Smooth muscle cell (in vitro differentiated cells): ENCODE measurements around the gene MKI67. TPM values are rescaled to one million over a fixed set of nuclear protein-coding genes. Genes with fewer than 3 reads are reported as not detected.

Experiments
- DNase-seq: peaks from one replicate; lab custom pipeline; 2025; ENCODE audit not compliant: unreplicated experiment; lab: John Stamatoyannopoulos, UW
- H2AFZ ChIP-seq: fragments of 200-600 bp; sonication (generic); 2 replicates; pipeline ENCODE4 v1.6.0; 2016; ENCODE audit warnings: antibody characterized with exemption, low read depth, mild to moderate bottlenecking
- H3F3A ChIP-seq: fragments of 200-600 bp; sonication (generic); 2 replicates; pipeline ENCODE4 v1.6.0; 2017; ENCODE audit warnings: antibody characterized with exemption, low read depth
- H3K27ac ChIP-seq: fragments of 200-600 bp; sonication (generic); 2 replicates; pipeline ENCODE4 v1.5.1; 2016; ENCODE audit warnings: low read depth, mild to moderate bottlenecking
- H3K27me3 ChIP-seq: fragments of 200-600 bp; sonication (generic); 2 replicates; pipeline ENCODE4 v1.6.1; 2016; ENCODE audit warnings: low read depth, mild to moderate bottlenecking
- H3K36me3 ChIP-seq: fragments of 200-600 bp; sonication (generic); 2 replicates; pipeline ENCODE4 v1.5.1; 2016; ENCODE audit warnings: low read depth
- H3K4me1 ChIP-seq: fragments of 200-600 bp; sonication (generic); 2 replicates; pipeline ENCODE4 v1.5.1; 2016; ENCODE audit warnings: low read depth
- H3K4me2 ChIP-seq: fragments of 200-600 bp; sonication (generic); 2 replicates; pipeline ENCODE4 v1.6.0; 2016; ENCODE audit warnings: mild to moderate bottlenecking
- H3K4me3 ChIP-seq: fragments of 200-600 bp; sonication (generic); 2 replicates; pipeline ENCODE4 v1.5.1; 2016; ENCODE audit warnings: mild to moderate bottlenecking
- H3K79me2 ChIP-seq: fragments of 200-600 bp; sonication (generic); 2 replicates; pipeline ENCODE4 v1.6.0; 2016; ENCODE audit warnings: low read depth, mild to moderate bottlenecking
- H3K9ac ChIP-seq: fragments of 200-600 bp; sonication (generic); 2 replicates; pipeline ENCODE4 v1.6.0; 2016; ENCODE audit warnings: low read depth
- H3K9me3 ChIP-seq: fragments of 200-600 bp; sonication (generic); replicated peaks from 2 replicates; pipeline ENCODE4 v1.5.1; 2016; ENCODE audit warnings: low read depth
- H4K20me1 ChIP-seq: fragments of 200-600 bp; sonication (generic); 2 replicates; pipeline ENCODE4 v1.6.0; 2016; ENCODE audit warnings: low read depth
- WGBS: methylation state at CpG from one replicate; pipeline ENCODE4 v1.1.7; 2016; ENCODE audit warnings: low lambda C conversion rate; 5-methylcytosine and 5-hydroxymethylcytosine counted together
- polyA plus RNA-seq: library from polyadenylated mRNA; unstranded; fragments of >200 nt; fragmentation: Nextera tagmentation; extraction: Ambion mirVana; gene quantifications from 2 replicates; pipeline ENCODE4 v1.2.1, GENCODE V29; 2016
- total RNA-seq: library from RNA; depleted of rRNA; stranded (reverse); fragments of >200 nt; gene quantifications from 2 replicates; pipeline ENCODE4 v1.2.3, GENCODE V29; 2014
- TF ChIP-seq, protein P1 (sequence below): fragments of 200-600 bp; sonication (generic); IDR thresholded peaks from 2 replicates; pipeline ENCODE4 v1.5.1; 2017; ENCODE audit warnings: borderline replicate concordance, mild to moderate bottlenecking, antibody characterized with exemption; ENCODE audit not compliant: insufficient read depth, poor library complexity, severe bottlenecking

Gene MKI67
- total and polyA plus RNA-seq, 2 experiments from 2014 or later: 7.9 to 10.8 TPM

- TF ChIP-seq, protein P1, sequence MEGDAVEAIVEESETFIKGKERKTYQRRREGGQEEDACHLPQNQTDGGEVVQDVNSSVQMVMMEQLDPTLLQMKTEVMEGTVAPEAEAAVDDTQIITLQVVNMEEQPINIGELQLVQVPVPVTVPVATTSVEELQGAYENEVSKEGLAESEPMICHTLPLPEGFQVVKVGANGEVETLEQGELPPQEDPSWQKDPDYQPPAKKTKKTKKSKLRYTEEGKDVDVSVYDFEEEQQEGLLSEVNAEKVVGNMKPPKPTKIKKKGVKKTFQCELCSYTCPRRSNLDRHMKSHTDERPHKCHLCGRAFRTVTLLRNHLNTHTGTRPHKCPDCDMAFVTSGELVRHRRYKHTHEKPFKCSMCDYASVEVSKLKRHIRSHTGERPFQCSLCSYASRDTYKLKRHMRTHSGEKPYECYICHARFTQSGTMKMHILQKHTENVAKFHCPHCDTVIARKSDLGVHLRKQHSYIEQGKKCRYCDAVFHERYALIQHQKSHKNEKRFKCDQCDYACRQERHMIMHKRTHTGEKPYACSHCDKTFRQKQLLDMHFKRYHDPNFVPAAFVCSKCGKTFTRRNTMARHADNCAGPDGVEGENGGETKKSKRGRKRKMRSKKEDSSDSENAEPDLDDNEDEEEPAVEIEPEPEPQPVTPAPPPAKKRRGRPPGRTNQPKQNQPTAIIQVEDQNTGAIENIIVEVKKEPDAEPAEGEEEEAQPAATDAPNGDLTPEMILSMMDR: no peak
- Histone ChIP-seq H3K4me1 (peaks cover 24% of the 10 kb centered on the region), H3K27ac (no peak overlapping the region), H3K27me3 (no peaks in the 10 kb centered on the region), H4K20me1 (no peaks in the 10 kb centered on the region), H3K79me2 (no peaks in the 10 kb centered on the region), H3K4me2 (no peak overlapping the region), H2AFZ (no peak overlapping the region), H3F3A (peaks cover 10% of the 10 kb centered on the region), H3K4me3 (no peak overlapping the region), H3K36me3 (no peaks in the 10 kb centered on the region), H3K9me3 (no peaks in the 10 kb centered on the region), H3K9ac (no peak overlapping the region)
- 98% methylated on average over 13 of the region's 13 CpGs for WGBS
- DNase-seq: no peak
Observed at GRCh38 chr10:128065881-128066534, 60.2 kb downstream of the MKI67 start.

- H3K36me3 ChIP-seq: no peaks in the 10 kb centered on the region
- peak overlapping the region; percentile 56 for H3K4me2 ChIP-seq
- no peak for DNase-seq
- no peak overlapping the region for H2AFZ ChIP-seq
- no peaks in the 10 kb centered on the region for H3K27me3 ChIP-seq
- no peaks in the 10 kb centered on the region for H4K20me1 ChIP-seq
- H3K4me1 ChIP-seq: peaks cover 24% of the 10 kb centered on the region
- peaks cover 10% of the 10 kb centered on the region for H3F3A ChIP-seq
- TF ChIP-seq, protein P1: no peak
- H3K4me3 ChIP-seq: no peak overlapping the region
- peak overlapping the region; percentile 92 for H3K27ac ChIP-seq
- 75% methylated on average over 17 of the region's 17 CpGs for WGBS
- no peaks in the 10 kb centered on the region for H3K9me3 ChIP-seq
- H3K79me2 ChIP-seq: no peaks in the 10 kb centered on the region
- peak overlapping the region; percentile 11 for H3K9ac ChIP-seq
Observed at GRCh38 chr10:128064970-128065580, 61.1 kb downstream of the MKI67 start.

DNA sequence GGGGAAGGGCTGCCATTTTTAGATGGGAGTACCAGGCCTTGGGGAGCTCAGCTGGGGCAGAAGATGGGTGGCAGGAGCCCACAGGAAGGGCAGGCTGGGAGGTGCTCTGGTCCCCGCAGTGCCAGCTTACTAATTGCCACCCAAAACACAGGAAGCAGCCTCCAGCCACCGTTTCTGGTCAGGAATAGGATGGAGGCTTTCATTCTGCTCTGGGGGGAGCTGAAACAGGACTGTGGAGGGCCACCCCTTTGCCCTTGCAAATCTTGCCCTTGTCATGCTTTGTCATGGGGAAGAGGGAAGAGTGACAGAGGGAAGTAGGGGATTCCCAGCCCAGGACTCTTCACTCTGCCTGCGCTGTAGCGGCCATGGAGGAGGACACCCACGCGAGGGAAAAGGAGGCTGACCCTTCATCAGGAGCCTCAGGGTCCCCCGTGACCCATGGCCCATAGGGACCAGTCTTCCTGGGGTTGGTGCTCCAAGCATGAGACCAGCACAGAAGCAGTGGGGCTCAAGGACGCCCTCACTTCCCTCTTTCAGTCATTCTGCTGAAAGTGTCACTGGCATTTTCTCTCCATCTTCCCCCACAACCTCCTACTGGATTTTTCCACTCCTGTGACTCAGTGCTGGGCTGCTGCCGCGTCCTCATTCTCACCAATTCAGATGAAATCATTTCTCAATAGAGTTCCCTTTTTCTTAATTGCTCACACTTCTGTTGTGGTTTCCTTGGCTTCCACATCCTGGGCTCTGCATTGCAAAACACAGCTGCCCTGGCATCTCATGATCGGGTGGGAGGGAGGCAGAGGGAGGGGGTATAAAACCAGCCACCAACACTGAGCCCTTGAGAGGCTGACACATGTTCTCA, 61.9 kb downstream of the MKI67 start:
- no peaks in the 10 kb centered on the region for H4K20me1 ChIP-seq
- H3K4me2 ChIP-seq: peak overlapping the region; percentile 56
- peaks cover 24% of the 10 kb centered on the region for H3K4me1 ChIP-seq
- TF ChIP-seq, protein P1: no peak
- WGBS: 59% methylated on average over 11 of the region's 11 CpGs
- no peaks in the 10 kb centered on the region for H3K9me3 ChIP-seq
- H2AFZ ChIP-seq: no peak overlapping the region
- H3K27me3 ChIP-seq: no peaks in the 10 kb centered on the region
- H3K9ac ChIP-seq: peak overlapping the region; percentile 73
- H3F3A ChIP-seq: peaks cover 10% of the 10 kb centered on the region
- no peaks in the 10 kb centered on the region for H3K79me2 ChIP-seq
- H3K36me3 ChIP-seq: no peaks in the 10 kb centered on the region
- DNase-seq: peak; percentile 23
- H3K27ac ChIP-seq: peak overlapping the region; percentile 92
- H3K4me3 ChIP-seq: no peak overlapping the region
